Mammary epithelial cell (primary cell): ENCODE measurements around the gene SIGLEC15.

Experiments used
- CTCF ChIP-seq, 2 donors: IDR thresholded peaks in 1 of 2; conservative IDR thresholded peaks in 1 of 2; 2 replicates each; pipeline ENCODE4 v1.5.1; 2011 to 2012; ENCODE audit warnings: inconsistent platforms in 2 of 2, low read length in 2 of 2, mild to moderate bottlenecking in 2 of 2, control low read depth in 1 of 2, low read depth in 1 of 2; ENCODE audit not compliant: insufficient read depth in 1 of 2; ENCODE audit errors: extremely low read depth in 1 of 2
- EZH2 ChIP-seq: IDR thresholded peaks from 2 replicates; pipeline ENCODE4 v1.6.1; 2012; ENCODE audit warnings: low read length, inconsistent platforms, borderline replicate concordance

- TF ChIP-seq EZH2 (no peak), CTCF (conservative IDR thresholded peaks at IDR 0.05 in 1 of 2, IDR thresholded peaks at IDR 0.05 in 1 of 2; ENCODE audit: extremely low read depth in 1 of 2, insufficient read depth in 1 of 2, low read depth in 1 of 2, low read length in 2 of 2) (no peak)
Observed at GRCh38 chr18:45788861-45789260, 36.6 kb upstream of the SIGLEC15 start.
